CD14-positive monocyte (primary cell): Measurements from ENCODE around the gene PIK3AP1. TPM values are rescaled to one million over a fixed set of nuclear protein-coding genes. Genes with fewer than 3 reads are reported as not detected.

Source experiments
- DNase-seq, 3 donors: peaks; one replicate each; pipeline ENCODE4 v3.0.0-alpha.2; 2011 to 2022
- H2AFZ ChIP-seq: 2 replicates; pipeline ENCODE4 v1.6.0; 2012; ENCODE audit warnings: mild to moderate bottlenecking, low read depth, low read length, inconsistent platforms; ENCODE audit not compliant: insufficient read depth, poor library complexity, severe bottlenecking
- H3K27ac ChIP-seq, 2 donors: 1 replicate in 1 of 2; 2 replicates in 1 of 2; pipeline ENCODE4 v1.5.1; 2012 to 2013; ENCODE audit warnings: low read length in 2 of 2, control low read depth in 1 of 2, inconsistent platforms in 1 of 2, low read depth in 1 of 2, mild to moderate bottlenecking in 1 of 2
- H3K27me3 ChIP-seq, 2 donors: one replicate each; pipeline versions ENCODE4 v1.6.0 to v1.6.1; 2011 to 2013; ENCODE audit warnings: low read length in 2 of 2; ENCODE audit not compliant: control insufficient read depth in 2 of 2, insufficient read depth in 2 of 2
- H3K36me3 ChIP-seq, 2 donors: replicated peaks in 1 of 2; 1 replicate in 1 of 2; 2 replicates in 1 of 2; pipeline versions ENCODE4 v1.5.1 to v1.6.1; 2012 to 2013; ENCODE audit warnings: low read length in 2 of 2, control low read depth in 1 of 2, inconsistent platforms in 1 of 2, mild to moderate bottlenecking in 1 of 2; ENCODE audit not compliant: insufficient read depth in 2 of 2, control insufficient read depth in 1 of 2
- H3K4me1 ChIP-seq, 2 donors: 1 replicate in 1 of 2; 2 replicates in 1 of 2; pipeline versions ENCODE4 v1.5.1 to v1.6.1; 2012 to 2013; ENCODE audit warnings: low read length in 2 of 2, control low read depth in 1 of 2, inconsistent platforms in 1 of 2, mild to moderate bottlenecking in 1 of 2, moderate library complexity in 1 of 2; ENCODE audit not compliant: insufficient read depth in 2 of 2, control insufficient read depth in 1 of 2
- H3K4me2 ChIP-seq: replicated peaks from 2 replicates; pipeline ENCODE3; 2012; ENCODE audit warnings: low read length, moderate library complexity, mild to moderate bottlenecking; ENCODE audit not compliant: poor library complexity, severe bottlenecking; ENCODE audit errors: extremely low read depth
- H3K4me3 ChIP-seq, 3 experiments: fragments of 200-600 bp in 1 of 3; sonication (generic) in 1 of 3; replicated peaks in 1 of 3; 1 replicate in 2 of 3; 2 replicates in 1 of 3; pipeline ENCODE4 v1.5.1; 2011 to 2013; ENCODE audit warnings: low read length in 3 of 3, mild to moderate bottlenecking in 3 of 3, control low read depth in 2 of 3, low read depth in 2 of 3, inconsistent platforms in 1 of 3, moderate library complexity in 1 of 3
- H3K79me2 ChIP-seq: 2 replicates; pipeline ENCODE4 v1.6.0; 2012; ENCODE audit warnings: mild to moderate bottlenecking, control low read depth, inconsistent platforms, low read length, moderate library complexity; ENCODE audit not compliant: insufficient read depth
- H3K9ac ChIP-seq: 2 replicates; pipeline ENCODE4 v1.6.0; 2017; ENCODE audit warnings: low read length, mild to moderate bottlenecking; ENCODE audit not compliant: insufficient read depth, poor library complexity, severe bottlenecking
- H3K9me3 ChIP-seq, 2 donors: replicated peaks in 1 of 2; 1 replicate in 1 of 2; 2 replicates in 1 of 2; pipeline versions ENCODE4 v1.5.1 to v1.6.1; 2012 to 2013; ENCODE audit warnings: low read length in 2 of 2, control low read depth in 1 of 2; ENCODE audit not compliant: control insufficient read depth in 1 of 2, insufficient read depth in 1 of 2
- H4K20me1 ChIP-seq: 2 replicates; pipeline ENCODE4 v1.6.0; 2012; ENCODE audit warnings: mild to moderate bottlenecking, low read length, control low read depth, moderate library complexity; ENCODE audit not compliant: insufficient read depth
- H3K27ac Mint-ChIP-seq, 7 donors: one replicate each; pipeline ENCODE4 v1.8.0; 2020; ENCODE audit warnings: mild to moderate bottlenecking in 7 of 7, mixed read lengths in 7 of 7, moderate library complexity in 6 of 7, inconsistent platforms in 2 of 7
- H3K27me3 Mint-ChIP-seq, 3 donors: one replicate each; pipeline ENCODE4 v1.8.0; 2021 to 2022; ENCODE audit warnings: low read depth in 3 of 3, mild to moderate bottlenecking in 3 of 3, mixed read lengths in 3 of 3, moderate library complexity in 3 of 3, inconsistent platforms in 1 of 3
- H3K36me3 Mint-ChIP-seq, 2 donors: one replicate each; pipeline ENCODE4 v1.8.0; 2020; ENCODE audit warnings: mixed read lengths in 2 of 2, inconsistent platforms in 1 of 2, mild to moderate bottlenecking in 1 of 2
- H3K4me1 Mint-ChIP-seq: one replicate; pipeline ENCODE4 v1.8.0; 2020; ENCODE audit warnings: mild to moderate bottlenecking, mixed read lengths
- H3K4me3 Mint-ChIP-seq, 2 donors: one replicate each; pipeline ENCODE4 v1.8.0; 2020; ENCODE audit warnings: mild to moderate bottlenecking in 2 of 2, mixed read lengths in 2 of 2, moderate library complexity in 1 of 2
- H3K9me3 Mint-ChIP-seq, 7 donors: one replicate each; pipeline ENCODE4 v1.8.0; 2020 to 2022; ENCODE audit warnings: mixed read lengths in 7 of 7, mild to moderate bottlenecking in 6 of 7, moderate library complexity in 6 of 7, inconsistent platforms in 2 of 7
- WGBS: methylation state at CpG from one replicate; pipeline ENCODE4 v1.1.5; 2013; ENCODE audit warnings: missing lambda C conversion rate; ENCODE audit not compliant: insufficient coverage; 5-methylcytosine and 5-hydroxymethylcytosine counted together
- intact Hi-C, 2 donors: fragments of 100-400 bp; cut with micrococcal nuclease; formaldehyde crosslinking; loops; one replicate each; pipeline versions ENCODE4 v1.15.0 to v1.15.1; 2023
- polyA plus RNA-seq, 3 donors: library from polyadenylated mRNA; depleted of rRNA in 1 of 3; unstranded in 2 of 3; stranded (reverse) in 1 of 3; fragments of 300-500 nt in 2 of 3; fragments of >200 nt in 1 of 3; fragmentation: Illumina TruSeq in 2 of 3; gene quantifications; 1 replicate in 2 of 3; 2 replicates in 1 of 3; pipeline ENCODE4 v1.2.3, GENCODE V29; 2012 to 2021
- TF ChIP-seq, protein P1 (sequence below): fragments of 200-600 bp; IDR thresholded peaks from one replicate; pipeline ENCODE4 v1.8.0; 2022; ENCODE audit warnings: antibody characterized with exemption, mild to moderate bottlenecking

The PIK3AP1 gene
- polyA plus RNA-seq, 3 donors: 95.5 to 157 (median 112) TPM

DNA sequence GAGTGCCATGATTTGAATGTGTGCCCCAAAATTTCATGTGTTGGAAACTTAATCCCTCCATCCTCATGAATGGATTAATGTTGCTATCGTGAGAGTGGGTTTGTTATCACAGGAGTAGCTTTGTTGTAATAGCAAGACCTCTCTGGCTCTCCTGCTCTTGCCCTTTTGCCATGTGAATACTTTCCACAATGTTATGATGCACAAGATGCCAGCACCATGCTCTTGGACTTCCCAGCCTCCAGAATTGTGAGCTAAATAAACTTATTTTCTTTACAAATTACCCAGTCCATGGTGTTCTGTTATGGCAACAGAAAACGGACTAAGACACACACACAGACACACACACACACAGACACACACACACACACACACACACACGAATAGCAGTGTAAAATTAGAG is 82.2 kb downstream of the PIK3AP1 start:
- Histone ChIP-seq H3K36me3 (peaks cover 64 to 93% of the 10 kb centered on the region in 2 donors), H3K4me3 (no peak overlapping the region), H3K9me3 (no peaks in the 10 kb centered on the region), H3K79me2 (peaks cover 75% of the 10 kb centered on the region), H2AFZ (no peak overlapping the region), H3K4me2 (no peak overlapping the region), H3K4me1 (peaks cover 0 to under 1% of the 10 kb centered on the region in 2 donors), H4K20me1 (peaks cover 88% of the 10 kb centered on the region), H3K9ac (no peak overlapping the region), H3K27ac (peak overlapping the region in 1 of 2 donors; percentile 55), H3K27me3 (no peaks in the 10 kb centered on the region)
- Mint-ChIP-seq H3K4me1 (peaks cover 9% of the 10 kb centered on the region), H3K9me3 (peaks cover 0 to 3% (median 0%) of the 10 kb centered on the region in 7 donors), H3K4me3 (no peak overlapping the region), H3K27me3 (peaks cover 0 to 5% (median 0%) of the 10 kb centered on the region in 3 donors), H3K27ac (peak overlapping the region in 5 of 7 donors; percentile 4 to 85 (median 14)), H3K36me3 (peaks cover 61 to 85% of the 10 kb centered on the region in 2 donors)
- DNase-seq: no peak
- intact Hi-C loops: loop anchor here in 1 of 2 donors (5.0 kb wide), 1 partner anchor 384 kb away; no protein-coding TSS in a partner anchor
- TF ChIP-seq, protein P1, sequence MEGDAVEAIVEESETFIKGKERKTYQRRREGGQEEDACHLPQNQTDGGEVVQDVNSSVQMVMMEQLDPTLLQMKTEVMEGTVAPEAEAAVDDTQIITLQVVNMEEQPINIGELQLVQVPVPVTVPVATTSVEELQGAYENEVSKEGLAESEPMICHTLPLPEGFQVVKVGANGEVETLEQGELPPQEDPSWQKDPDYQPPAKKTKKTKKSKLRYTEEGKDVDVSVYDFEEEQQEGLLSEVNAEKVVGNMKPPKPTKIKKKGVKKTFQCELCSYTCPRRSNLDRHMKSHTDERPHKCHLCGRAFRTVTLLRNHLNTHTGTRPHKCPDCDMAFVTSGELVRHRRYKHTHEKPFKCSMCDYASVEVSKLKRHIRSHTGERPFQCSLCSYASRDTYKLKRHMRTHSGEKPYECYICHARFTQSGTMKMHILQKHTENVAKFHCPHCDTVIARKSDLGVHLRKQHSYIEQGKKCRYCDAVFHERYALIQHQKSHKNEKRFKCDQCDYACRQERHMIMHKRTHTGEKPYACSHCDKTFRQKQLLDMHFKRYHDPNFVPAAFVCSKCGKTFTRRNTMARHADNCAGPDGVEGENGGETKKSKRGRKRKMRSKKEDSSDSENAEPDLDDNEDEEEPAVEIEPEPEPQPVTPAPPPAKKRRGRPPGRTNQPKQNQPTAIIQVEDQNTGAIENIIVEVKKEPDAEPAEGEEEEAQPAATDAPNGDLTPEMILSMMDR: no peak
- no CpG with 5 or more reads among the region's 3 CpGs for WGBS

DNA sequence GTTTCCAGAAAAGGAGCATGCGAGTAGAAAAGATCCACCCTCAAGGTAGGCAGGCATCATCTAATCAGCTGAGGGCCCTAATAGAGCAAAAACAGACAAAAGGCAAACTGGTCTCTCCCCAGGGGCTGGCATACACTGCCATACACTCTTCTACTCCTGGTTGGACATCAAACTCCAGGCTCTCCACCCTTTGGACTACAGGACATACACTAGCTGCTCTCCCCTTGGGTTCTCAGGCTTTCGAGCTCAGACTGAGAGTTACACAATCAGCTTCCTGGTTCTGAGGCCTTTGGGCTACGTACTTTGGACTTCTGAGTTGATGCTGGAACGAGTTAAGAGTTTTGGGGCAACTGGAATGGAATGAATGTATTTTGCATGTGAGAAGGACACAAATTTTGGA is 82.6 kb downstream of the PIK3AP1 start:
- no peak for DNase-seq
- no peaks in the 10 kb centered on the region for H3K9me3 ChIP-seq
- H3K27ac Mint-ChIP-seq: peak overlapping the region in 5 of 7 donors; percentile 5 to 85 (median 28)

More for the DNA sequence above, 82.6 kb downstream of the PIK3AP1 start:
- 74% methylated on average over 4 of the region's 4 CpGs for WGBS
- H2AFZ ChIP-seq: no peak overlapping the region
- H3K27me3 ChIP-seq: no peaks in the 10 kb centered on the region
- Mint-ChIP-seq H3K4me3 (no peak overlapping the region), H3K36me3 (peaks cover 63 to 87% of the 10 kb centered on the region in 2 donors), H3K27me3 (peaks cover 0 to 5% (median 0%) of the 10 kb centered on the region in 3 donors), H3K9me3 (peaks cover 0 to 3% (median 0%) of the 10 kb centered on the region in 7 donors), H3K4me1 (peaks cover 12% of the 10 kb centered on the region)
- H3K4me1 ChIP-seq: no peaks in the 10 kb centered on the region
- no peak overlapping the region for H3K4me3 ChIP-seq
- intact Hi-C loops: loop anchor here in 1 of 2 donors (5.0 kb wide), 1 partner anchor 385 kb away; no protein-coding TSS in a partner anchor
- H3K27ac ChIP-seq: peak overlapping the region in 1 of 2 donors; percentile 55
- peaks cover 71% of the 10 kb centered on the region for H3K79me2 ChIP-seq
- no peak overlapping the region for H3K4me2 ChIP-seq
- H3K36me3 ChIP-seq: peaks cover 68 to 94% of the 10 kb centered on the region in 2 donors
- peaks cover 88% of the 10 kb centered on the region for H4K20me1 ChIP-seq
- TF ChIP-seq, protein P1: no peak
- H3K9ac ChIP-seq: no peak overlapping the region
